Gastroesophageal sphincter (tissue), 4 donors: ENCODE results near the gene FGA. TPM values are rescaled to one million over a fixed set of nuclear protein-coding genes. Genes with fewer than 3 reads are reported as not detected.

Source experiments
- ATAC-seq: fragments of 150-250 bp; one replicate; pipeline ENCODE4 v1.9.1; 2016; ENCODE audit warnings: mild to moderate bottlenecking, moderate library complexity
- H3K27ac ChIP-seq, 4 donors: fragments of 200-600 bp; sonication (generic) in 3 of 4; 1 replicate in 3 of 4; 2 replicates in 1 of 4; pipeline ENCODE4 v1.5.1; 2016 to 2019
- H3K27me3 ChIP-seq: fragments of 200-600 bp; sonication (generic); one replicate; pipeline ENCODE4 v1.5.1; 2019
- H3K36me3 ChIP-seq, 2 donors: fragments of 200-600 bp; sonication (generic); one replicate each; pipeline ENCODE4 v1.5.1; 2019; ENCODE audit warnings: control low read depth in 1 of 2
- H3K4me1 ChIP-seq, 3 donors: fragments of 200-600 bp; sonication (generic); 1 replicate in 2 of 3; 2 replicates in 1 of 3; pipeline ENCODE4 v1.5.1; 2016 to 2019; ENCODE audit warnings: control low read depth in 2 of 3
- H3K4me3 ChIP-seq, 2 donors: fragments of 200-600 bp; sonication (generic); one replicate each; pipeline ENCODE4 v1.5.1; 2019; ENCODE audit warnings: mild to moderate bottlenecking in 1 of 2, moderate library complexity in 1 of 2
- H3K9me3 ChIP-seq, 3 donors: fragments of 200-600 bp; sonication (generic); one replicate each; pipeline ENCODE4 v1.5.1; 2017 to 2019; ENCODE audit warnings: control low read depth in 2 of 3
- EP300 ChIP-seq: sonication (generic); formaldehyde crosslinking; IDR thresholded peaks from one replicate; pipeline ENCODE4 v1.6.1; 2017; ENCODE audit warnings: antibody characterized with exemption, mild to moderate bottlenecking
- POLR2A ChIP-seq, 2 donors: fragments of 450-650 bp; IDR thresholded peaks; one replicate each; pipeline ENCODE4 v1.6.1; 2017; ENCODE audit warnings: antibody characterized with exemption in 2 of 2, mild to moderate bottlenecking in 2 of 2, moderate library complexity in 1 of 2
- POLR2AphosphoS5 ChIP-seq: sonication (generic); formaldehyde crosslinking; IDR thresholded peaks from one replicate; pipeline ENCODE4 v1.6.1; 2017; ENCODE audit warnings: antibody characterized with exemption
- WGBS, 2 donors: methylation state at CpG; one replicate each; pipeline ENCODE4 v1.1.5; 2018; ENCODE audit warnings: low coverage in 1 of 2; 5-methylcytosine and 5-hydroxymethylcytosine counted together
- total RNA-seq, 4 donors: library from RNA; depleted of rRNA; stranded (reverse); fragments of >200 nt; gene quantifications; one replicate each; pipeline ENCODE4 v1.1.0, GENCODE V29; 2016
- TF ChIP-seq, protein P1 (sequence below), 4 experiments: fragments of 200-600 bp in 2 of 4; fragments of 450-650 bp in 2 of 4; sonication (generic) in 1 of 4; IDR thresholded peaks; one replicate each; pipeline ENCODE4 v1.5.1; 2017 to 2019; ENCODE audit warnings: antibody characterized with exemption in 4 of 4, mild to moderate bottlenecking in 2 of 4, moderate library complexity in 2 of 4

FGA gene
- total RNA-seq, 4 donors from 2014 or later, result 0.12 TPM; not detected in 3

- TF ChIP-seq POLR2AphosphoS5 (no peak), POLR2A (IDR thresholded peaks at IDR 0.05) (no peak), EP300 (no peak)
- TF ChIP-seq, protein P1, sequence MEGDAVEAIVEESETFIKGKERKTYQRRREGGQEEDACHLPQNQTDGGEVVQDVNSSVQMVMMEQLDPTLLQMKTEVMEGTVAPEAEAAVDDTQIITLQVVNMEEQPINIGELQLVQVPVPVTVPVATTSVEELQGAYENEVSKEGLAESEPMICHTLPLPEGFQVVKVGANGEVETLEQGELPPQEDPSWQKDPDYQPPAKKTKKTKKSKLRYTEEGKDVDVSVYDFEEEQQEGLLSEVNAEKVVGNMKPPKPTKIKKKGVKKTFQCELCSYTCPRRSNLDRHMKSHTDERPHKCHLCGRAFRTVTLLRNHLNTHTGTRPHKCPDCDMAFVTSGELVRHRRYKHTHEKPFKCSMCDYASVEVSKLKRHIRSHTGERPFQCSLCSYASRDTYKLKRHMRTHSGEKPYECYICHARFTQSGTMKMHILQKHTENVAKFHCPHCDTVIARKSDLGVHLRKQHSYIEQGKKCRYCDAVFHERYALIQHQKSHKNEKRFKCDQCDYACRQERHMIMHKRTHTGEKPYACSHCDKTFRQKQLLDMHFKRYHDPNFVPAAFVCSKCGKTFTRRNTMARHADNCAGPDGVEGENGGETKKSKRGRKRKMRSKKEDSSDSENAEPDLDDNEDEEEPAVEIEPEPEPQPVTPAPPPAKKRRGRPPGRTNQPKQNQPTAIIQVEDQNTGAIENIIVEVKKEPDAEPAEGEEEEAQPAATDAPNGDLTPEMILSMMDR (IDR thresholded peaks at IDR 0.05), result no peak
- Histone ChIP-seq H3K4me3 (no peak overlapping the region), H3K9me3 (no peaks in the 10 kb centered on the region), H3K4me1 (no peaks in the 10 kb centered on the region), H3K27me3 (peaks cover 5% of the 10 kb centered on the region), H3K27ac (no peak overlapping the region), H3K36me3 (no peaks in the 10 kb centered on the region)
- WGBS, 2 donors, result 60 to 96% methylated on average over 1 to 4 of the region's 5 CpGs
- no peak for ATAC-seq
Measured at GRCh38 chr4:154584259-154584658, 6.3 kb downstream of the FGA start.

- H3K4me1 ChIP-seq, result no peaks in the 10 kb centered on the region
- no peak overlapping the region for H3K4me3 ChIP-seq
- H3K36me3 ChIP-seq, result no peaks in the 10 kb centered on the region
- H3K27me3 ChIP-seq, result no peaks in the 10 kb centered on the region
- ATAC-seq, result no peak
- H3K9me3 ChIP-seq, result no peaks in the 10 kb centered on the region
- TF ChIP-seq, protein P1 (IDR thresholded peaks at IDR 0.05), result no peak
- TF ChIP-seq POLR2AphosphoS5 (no peak), EP300 (no peak), POLR2A (IDR thresholded peaks at IDR 0.05) (no peak)
- no peak overlapping the region for H3K27ac ChIP-seq
Measured at GRCh38 chr4:154583677-154584076, 6.9 kb downstream of the FGA start.

DNA sequence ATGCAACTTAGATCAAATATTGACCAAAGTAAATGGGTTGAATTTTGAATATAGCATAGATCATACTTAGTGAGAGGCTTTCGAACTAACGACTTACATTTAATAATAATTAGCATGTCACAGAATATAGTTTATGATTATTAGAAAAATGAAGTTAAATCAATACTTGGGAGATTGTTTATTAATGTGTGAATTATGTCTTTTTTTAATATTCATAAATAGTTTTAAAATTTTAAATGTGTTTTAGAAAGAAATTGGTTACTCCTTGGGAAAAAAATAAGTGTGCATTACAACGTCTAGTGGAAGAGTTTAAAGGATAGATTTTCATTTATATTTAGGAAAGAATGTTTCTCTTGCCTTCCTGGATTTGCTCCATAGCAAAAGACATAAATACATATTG, 7.3 kb downstream of the FGA start:
- 72 to 78% methylated on average over 3 of the region's 3 CpGs for WGBS, 2 donors

GRCh38 chr4:154582723-154583122, 7.8 kb downstream of the FGA start:
- H3K4me3 ChIP-seq, result no peak overlapping the region
- TF ChIP-seq, protein P1 (IDR thresholded peaks at IDR 0.05), result no peak
- TF ChIP-seq EP300 (no peak), POLR2A (IDR thresholded peaks at IDR 0.05) (no peak), POLR2AphosphoS5 (no peak)
- no peaks in the 10 kb centered on the region for H3K9me3 ChIP-seq
- 54 to 78% methylated on average over 2 of the region's 2 CpGs for WGBS, 2 donors
- no peaks in the 10 kb centered on the region for H3K4me1 ChIP-seq
- no peaks in the 10 kb centered on the region for H3K36me3 ChIP-seq
- no peak overlapping the region for H3K27ac ChIP-seq
- H3K27me3 ChIP-seq, result no peaks in the 10 kb centered on the region
- ATAC-seq, result no peak

More for the DNA sequence above, 7.3 kb downstream of the FGA start:
- TF ChIP-seq POLR2A (IDR thresholded peaks at IDR 0.05) (no peak), EP300 (no peak), POLR2AphosphoS5 (no peak)
- TF ChIP-seq, protein P1 (IDR thresholded peaks at IDR 0.05), result no peak
- no peaks in the 10 kb centered on the region for H3K27me3 ChIP-seq
- no peaks in the 10 kb centered on the region for H3K4me1 ChIP-seq
- no peaks in the 10 kb centered on the region for H3K9me3 ChIP-seq
- H3K36me3 ChIP-seq, result no peaks in the 10 kb centered on the region
- no peak overlapping the region for H3K4me3 ChIP-seq
- no peak overlapping the region for H3K27ac ChIP-seq
- ATAC-seq, result no peak

DNA sequence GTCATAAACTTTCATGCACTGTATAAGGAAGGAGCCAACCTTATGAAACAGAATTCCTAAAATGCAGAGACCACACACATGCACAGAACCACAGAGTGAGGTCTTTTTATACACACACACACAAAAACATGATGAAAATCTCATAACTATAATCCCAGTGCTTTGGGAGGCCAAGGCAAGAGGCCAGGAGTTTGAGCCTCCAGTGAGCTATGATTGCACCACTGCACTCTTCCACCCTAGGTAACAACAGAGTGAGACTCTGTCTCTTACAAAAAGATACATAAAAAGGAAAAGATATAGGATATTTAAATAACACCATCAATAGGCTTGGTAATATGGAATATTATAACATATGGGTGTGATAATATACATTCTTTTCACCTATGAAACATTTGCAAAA, 10.6 kb downstream of the FGA start:
- TF ChIP-seq POLR2AphosphoS5 (no peak), POLR2A (IDR thresholded peaks at IDR 0.05) (no peak), EP300 (no peak)
- TF ChIP-seq, protein P1 (IDR thresholded peaks at IDR 0.05), result no peak
- H3K27me3 ChIP-seq, result no peaks in the 10 kb centered on the region
- H3K4me3 ChIP-seq, result no peak overlapping the region
- ATAC-seq, result no peak
- no peaks in the 10 kb centered on the region for H3K9me3 ChIP-seq
- H3K4me1 ChIP-seq, result no peaks in the 10 kb centered on the region
- no peaks in the 10 kb centered on the region for H3K36me3 ChIP-seq
- no peak overlapping the region for H3K27ac ChIP-seq
